GM19452 (cell line): Measurements from ENCODE around the gene ASTN1.

Experiments used
- ATAC-seq: cut with Tn5 transposase; IDR thresholded peaks from one replicate; pipeline ENCODE4 v1.9.1; 2021; ENCODE audit not compliant: unreplicated experiment

The ASTN1 gene

DNA sequence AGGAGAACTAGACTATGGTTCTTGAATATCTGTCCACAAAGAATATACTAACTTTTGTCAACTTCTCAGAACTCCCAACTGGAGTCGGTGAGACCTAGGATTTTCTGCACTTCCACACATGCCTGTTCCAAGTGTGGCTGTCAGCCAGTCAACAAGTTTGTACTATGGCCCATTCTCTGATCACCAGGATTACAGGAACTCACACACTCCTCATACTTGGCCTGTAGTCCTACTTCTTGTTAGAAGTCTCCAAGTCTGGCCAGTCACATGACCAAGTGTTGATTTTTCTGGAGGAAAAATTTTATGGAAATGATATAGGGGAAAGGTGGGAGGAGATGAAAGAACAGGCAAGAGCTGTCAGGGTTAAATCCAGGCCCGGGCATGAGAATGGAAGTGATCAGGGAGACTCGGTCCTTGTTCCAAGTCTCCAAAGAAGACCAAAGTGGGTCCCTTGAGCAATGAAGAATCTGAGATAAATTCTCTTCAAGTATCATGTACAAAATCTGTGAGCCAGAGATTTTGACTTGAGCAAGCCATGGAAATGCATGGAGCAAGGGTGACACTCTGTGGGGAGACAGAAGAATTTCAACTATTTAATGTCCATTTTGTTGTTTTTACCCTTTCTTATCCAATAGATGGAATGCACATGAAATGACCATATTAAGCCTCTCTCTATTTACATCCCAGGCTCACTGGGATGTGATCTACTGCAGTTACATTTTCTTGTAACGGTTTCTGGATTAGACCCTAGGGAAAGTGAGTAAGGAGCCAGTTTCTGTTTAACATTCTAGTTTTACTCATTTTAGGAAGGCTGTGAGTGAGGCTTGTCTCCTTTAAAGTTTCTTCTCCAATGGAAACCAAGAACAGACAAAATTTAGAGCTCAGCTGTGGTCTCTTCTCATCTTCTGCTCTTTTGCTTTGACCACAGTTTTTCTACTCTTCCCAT is 320.9 kb downstream of the ASTN1 start:
- no peak for ATAC-seq

- ATAC-seq, result no peak
Observed at GRCh38 chr1:176841238-176841637, 323.3 kb downstream of the ASTN1 start.

GRCh38 chr1:176839216-176839615 is 325.3 kb downstream of the ASTN1 start:
- no peak for ATAC-seq

GRCh38 chr1:176838276-176838995 is 326.1 kb downstream of the ASTN1 start:
- no peak for ATAC-seq

GRCh38 chr1:176837708-176838107 is 326.8 kb downstream of the ASTN1 start:
- ATAC-seq, result no peak

DNA sequence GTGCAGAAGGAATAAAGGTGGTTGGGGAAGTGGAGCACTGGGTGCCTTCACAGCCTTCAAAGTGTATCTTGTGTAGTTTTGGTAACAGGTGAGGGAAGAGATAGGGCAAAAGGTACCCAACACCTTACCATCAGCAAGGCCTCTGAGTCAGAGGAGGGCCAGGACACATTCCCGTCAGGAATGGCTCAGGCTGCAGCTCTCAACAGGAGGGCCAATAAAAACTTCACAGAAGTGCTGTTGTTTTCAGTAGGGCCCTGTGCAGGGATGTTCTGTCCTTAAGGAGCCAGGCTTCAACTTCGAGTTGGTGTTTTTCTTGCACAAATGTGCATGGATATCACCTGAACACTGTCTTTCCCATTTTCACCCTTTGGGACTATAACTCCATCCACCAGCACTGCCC is 333.4 kb downstream of the ASTN1 start:
- ATAC-seq, result no peak

- no peak for ATAC-seq
Observed at GRCh38 chr1:176829261-176829660, 335.3 kb downstream of the ASTN1 start.

GRCh38 chr1:176826265-176826664 is 338.2 kb downstream of the ASTN1 start:
- no peak for ATAC-seq

- ATAC-seq, result no peak
Observed at GRCh38 chr1:176820391-176821031, 344.0 kb downstream of the ASTN1 start.

DNA sequence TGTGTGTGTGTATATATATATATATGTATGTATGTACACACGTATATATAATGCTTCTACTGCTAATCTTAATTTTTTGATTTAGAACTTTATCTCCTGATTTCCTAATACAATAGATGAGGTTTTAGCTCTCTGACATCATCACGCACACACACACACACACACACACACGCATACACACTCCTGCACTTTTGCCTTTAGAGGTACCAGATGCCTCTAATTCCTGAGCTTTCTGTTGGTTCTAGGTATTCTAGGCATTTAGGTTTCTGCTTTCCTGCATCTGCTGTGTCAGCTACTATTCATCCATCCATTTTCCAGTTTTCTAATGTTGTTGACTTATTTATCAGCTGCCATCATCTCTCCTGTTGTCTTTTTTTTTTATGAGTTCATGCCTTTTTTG is 348.3 kb downstream of the ASTN1 start:
- ATAC-seq, result no peak

DNA sequence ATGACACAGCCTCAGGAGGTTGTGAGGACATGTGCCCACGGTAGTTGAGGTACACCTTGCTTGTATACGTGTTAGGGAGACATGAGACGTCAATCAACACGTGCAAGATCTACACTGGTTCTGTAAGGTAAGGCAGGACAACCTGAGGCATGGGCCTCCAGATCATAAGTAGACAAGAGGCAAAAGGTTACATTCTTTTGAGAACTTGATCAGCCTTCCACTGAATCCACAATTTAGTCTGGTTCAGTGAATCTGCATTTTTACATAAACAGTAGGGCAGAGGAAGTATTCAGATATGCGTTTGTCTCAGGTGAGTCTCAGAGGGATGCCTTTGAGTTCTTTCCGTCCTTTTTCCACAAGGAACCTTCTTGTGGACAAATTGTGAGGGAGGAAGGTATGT is 348.9 kb downstream of the ASTN1 start:
- no peak for ATAC-seq

DNA sequence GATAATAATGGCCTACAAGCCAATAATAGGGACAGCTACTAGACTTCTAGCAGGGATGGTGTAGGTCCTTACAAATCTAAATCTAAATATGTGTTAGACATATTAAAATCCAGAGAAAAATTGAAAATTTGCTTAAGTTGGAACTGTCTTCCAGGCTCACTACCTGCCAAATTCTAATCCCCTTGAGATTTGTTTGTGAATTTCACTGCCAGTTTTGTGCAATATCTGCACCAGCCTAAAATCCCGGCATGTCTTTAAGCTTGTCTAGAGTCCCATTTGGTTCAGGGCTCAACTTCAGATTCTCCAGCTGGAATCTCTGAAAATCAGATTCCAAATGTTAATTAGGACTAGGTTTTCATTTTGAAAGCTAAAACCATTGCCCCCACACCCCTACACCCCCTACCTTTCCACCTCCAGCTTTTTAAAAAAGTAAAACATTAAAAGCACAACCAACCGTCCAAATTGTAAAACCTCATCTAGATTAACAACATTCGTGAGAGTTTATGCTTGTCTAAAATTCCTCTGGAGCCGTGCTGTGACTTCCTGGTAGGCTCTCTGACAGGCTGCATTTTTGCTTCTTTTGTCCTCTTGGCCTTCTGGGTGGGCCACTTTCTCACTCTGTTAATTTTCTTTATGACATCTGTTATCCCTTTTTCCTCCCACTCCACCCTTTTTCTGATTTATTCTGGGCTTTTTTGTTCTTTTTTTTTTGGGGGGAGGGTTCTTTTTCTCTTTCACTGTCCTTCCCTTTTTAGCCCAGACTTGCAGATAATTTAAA is 352.8 kb downstream of the ASTN1 start:
- ATAC-seq, result no peak

DNA sequence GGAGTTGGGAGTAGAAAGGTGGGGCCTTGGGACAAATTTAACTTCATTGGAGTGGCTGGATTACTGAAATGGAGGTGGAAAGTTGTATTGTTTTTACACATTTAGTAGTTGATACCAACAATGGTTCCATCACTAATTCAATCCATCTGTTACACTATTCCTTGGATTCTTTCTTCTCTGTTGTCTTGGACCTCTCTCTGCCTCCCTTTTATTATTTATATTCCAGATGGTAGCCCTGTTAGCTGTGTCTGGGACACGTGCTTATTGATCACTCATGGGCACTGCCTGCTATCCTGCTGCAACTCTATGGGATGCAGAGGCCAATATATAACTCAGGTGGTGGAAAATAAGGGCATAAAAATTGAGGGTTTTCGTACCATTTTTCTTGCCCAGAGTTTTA is 355.2 kb downstream of the ASTN1 start:
- no peak for ATAC-seq
